IMR-90 (cell line): ENCODE results near the gene SCFD1.

Source experiments
- BHLHE40 ChIP-seq: fragments of 150-350 bp; IDR thresholded peaks from 2 replicates; pipeline ENCODE4 v1.6.1; 2016; ENCODE audit warnings: mild to moderate bottlenecking, low read depth, low read length
- CEBPB ChIP-seq: IDR thresholded peaks from 2 replicates; pipeline ENCODE4 v1.6.1; 2012; ENCODE audit warnings: low read depth, low read length, improper control_type of control experiment
- MAFK ChIP-seq: IDR thresholded peaks from 2 replicates; pipeline ENCODE4 v1.6.1; 2012; ENCODE audit warnings: low read depth, low read length, improper control_type of control experiment
- MAZ ChIP-seq: IDR thresholded peaks from 2 replicates; pipeline ENCODE4 v1.6.1; 2012; ENCODE audit warnings: low read depth, mild to moderate bottlenecking, low read length, improper control_type of control experiment, moderate library complexity, borderline replicate concordance
- MXI1 ChIP-seq: IDR thresholded peaks from 2 replicates; pipeline ENCODE4 v1.6.1; 2012; ENCODE audit warnings: low read depth, mild to moderate bottlenecking, low read length, moderate library complexity, borderline replicate concordance
- POLR2A ChIP-seq: IDR thresholded peaks from 2 replicates; pipeline ENCODE4 v1.6.1; 2012; ENCODE audit warnings: mild to moderate bottlenecking, low read depth, low read length
- RAD21 ChIP-seq: IDR thresholded peaks from 2 replicates; pipeline ENCODE4 v1.6.1; 2012; ENCODE audit warnings: low read length, improper control_type of control experiment
- RCOR1 ChIP-seq: IDR thresholded peaks from 2 replicates; pipeline ENCODE4 v1.6.1; 2012; ENCODE audit warnings: mild to moderate bottlenecking, low read length, improper control_type of control experiment; ENCODE audit not compliant: insufficient replicate concordance
- RFX5 ChIP-seq: IDR thresholded peaks from 2 replicates; pipeline ENCODE4 v1.8.0; 2012; ENCODE audit warnings: low read depth, mild to moderate bottlenecking, low read length, moderate library complexity
- SMC3 ChIP-seq: fragments of 150-350 bp; IDR thresholded peaks from 2 replicates; pipeline ENCODE4 v1.6.1; 2016; ENCODE audit warnings: low read depth, mild to moderate bottlenecking, antibody characterized with exemption, low read length, moderate library complexity
- TF ChIP-seq, protein P1 (sequence below): fragments of 150-350 bp; IDR thresholded peaks from 2 replicates; pipeline ENCODE4 v1.6.1; 2017; ENCODE audit warnings: mild to moderate bottlenecking, antibody characterized with exemption, low read length, low read depth
- TF ChIP-seq, protein P2 (sequence below): conservative IDR thresholded peaks from 2 replicates; pipeline ENCODE4 v1.5.1; 2012; ENCODE audit warnings: mild to moderate bottlenecking, low read depth, low read length, improper control_type of control experiment
- TF ChIP-seq, protein P3 (sequence below): fragments of 150-350 bp; IDR thresholded peaks from 2 replicates; pipeline ENCODE4 v1.6.1; 2016; ENCODE audit warnings: low read depth, mild to moderate bottlenecking, low read length, moderate library complexity, borderline replicate concordance

DNA sequence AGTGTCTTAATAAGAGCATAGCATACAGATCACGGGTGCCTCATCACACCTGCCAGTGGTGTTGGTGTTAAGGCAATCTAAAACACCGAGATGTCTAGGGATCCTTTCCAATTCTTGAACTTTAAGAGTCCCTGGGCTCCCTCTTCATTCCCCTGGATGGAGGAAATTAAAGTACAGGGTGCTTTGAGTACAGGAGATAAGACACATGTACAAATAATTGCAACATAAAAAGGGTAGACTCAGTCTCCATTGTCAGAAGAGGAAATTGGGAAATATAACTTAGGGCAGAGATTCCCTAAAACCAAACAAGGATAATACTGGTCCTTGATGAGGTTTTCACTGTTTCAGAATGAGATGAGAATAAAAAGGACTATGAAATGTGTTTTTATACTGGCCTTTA is 34.9 kb downstream of the SCFD1 start:
- TF ChIP-seq RAD21 = no peak
- TF ChIP-seq, protein P1, sequence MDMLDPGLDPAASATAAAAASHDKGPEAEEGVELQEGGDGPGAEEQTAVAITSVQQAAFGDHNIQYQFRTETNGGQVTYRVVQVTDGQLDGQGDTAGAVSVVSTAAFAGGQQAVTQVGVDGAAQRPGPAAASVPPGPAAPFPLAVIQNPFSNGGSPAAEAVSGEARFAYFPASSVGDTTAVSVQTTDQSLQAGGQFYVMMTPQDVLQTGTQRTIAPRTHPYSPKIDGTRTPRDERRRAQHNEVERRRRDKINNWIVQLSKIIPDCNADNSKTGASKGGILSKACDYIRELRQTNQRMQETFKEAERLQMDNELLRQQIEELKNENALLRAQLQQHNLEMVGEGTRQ = no peak
- TF ChIP-seq, protein P2, sequence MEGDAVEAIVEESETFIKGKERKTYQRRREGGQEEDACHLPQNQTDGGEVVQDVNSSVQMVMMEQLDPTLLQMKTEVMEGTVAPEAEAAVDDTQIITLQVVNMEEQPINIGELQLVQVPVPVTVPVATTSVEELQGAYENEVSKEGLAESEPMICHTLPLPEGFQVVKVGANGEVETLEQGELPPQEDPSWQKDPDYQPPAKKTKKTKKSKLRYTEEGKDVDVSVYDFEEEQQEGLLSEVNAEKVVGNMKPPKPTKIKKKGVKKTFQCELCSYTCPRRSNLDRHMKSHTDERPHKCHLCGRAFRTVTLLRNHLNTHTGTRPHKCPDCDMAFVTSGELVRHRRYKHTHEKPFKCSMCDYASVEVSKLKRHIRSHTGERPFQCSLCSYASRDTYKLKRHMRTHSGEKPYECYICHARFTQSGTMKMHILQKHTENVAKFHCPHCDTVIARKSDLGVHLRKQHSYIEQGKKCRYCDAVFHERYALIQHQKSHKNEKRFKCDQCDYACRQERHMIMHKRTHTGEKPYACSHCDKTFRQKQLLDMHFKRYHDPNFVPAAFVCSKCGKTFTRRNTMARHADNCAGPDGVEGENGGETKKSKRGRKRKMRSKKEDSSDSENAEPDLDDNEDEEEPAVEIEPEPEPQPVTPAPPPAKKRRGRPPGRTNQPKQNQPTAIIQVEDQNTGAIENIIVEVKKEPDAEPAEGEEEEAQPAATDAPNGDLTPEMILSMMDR = no peak
- TF ChIP-seq RFX5 = no peak
- no peak for TF ChIP-seq BHLHE40
- no peak for TF ChIP-seq SMC3
- TF ChIP-seq POLR2A = no peak
- TF ChIP-seq RCOR1 = no peak
- TF ChIP-seq CEBPB = no peak
- TF ChIP-seq MAFK = no peak
- no peak for TF ChIP-seq MXI1
- TF ChIP-seq, protein P3, sequence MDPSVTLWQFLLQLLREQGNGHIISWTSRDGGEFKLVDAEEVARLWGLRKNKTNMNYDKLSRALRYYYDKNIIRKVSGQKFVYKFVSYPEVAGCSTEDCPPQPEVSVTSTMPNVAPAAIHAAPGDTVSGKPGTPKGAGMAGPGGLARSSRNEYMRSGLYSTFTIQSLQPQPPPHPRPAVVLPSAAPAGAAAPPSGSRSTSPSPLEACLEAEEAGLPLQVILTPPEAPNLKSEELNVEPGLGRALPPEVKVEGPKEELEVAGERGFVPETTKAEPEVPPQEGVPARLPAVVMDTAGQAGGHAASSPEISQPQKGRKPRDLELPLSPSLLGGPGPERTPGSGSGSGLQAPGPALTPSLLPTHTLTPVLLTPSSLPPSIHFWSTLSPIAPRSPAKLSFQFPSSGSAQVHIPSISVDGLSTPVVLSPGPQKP = no peak
- TF ChIP-seq MAZ = no peak
